ENCODE data around the gene RBCK1. TPM values are rescaled to one million over a fixed set of nuclear protein-coding genes. Genes with fewer than 3 reads are reported as not detected.

The RBCK1 gene
- total RNA-seq, 2 experiments from 2014 or later: 122 to 130 TPM

DNA sequence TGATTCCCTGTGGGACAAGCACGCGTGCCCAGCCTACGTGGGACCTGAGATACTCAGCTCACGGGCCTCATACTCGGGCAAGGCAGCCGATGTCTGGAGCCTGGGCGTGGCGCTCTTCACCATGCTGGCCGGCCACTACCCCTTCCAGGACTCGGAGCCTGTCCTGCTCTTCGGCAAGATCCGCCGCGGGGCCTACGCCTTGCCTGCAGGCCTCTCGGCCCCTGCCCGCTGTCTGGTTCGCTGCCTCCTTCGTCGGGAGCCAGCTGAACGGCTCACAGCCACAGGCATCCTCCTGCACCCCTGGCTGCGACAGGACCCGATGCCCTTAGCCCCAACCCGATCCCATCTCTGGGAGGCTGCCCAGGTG, 11.9 kb upstream of the RBCK1 start:
- intact Hi-C loops (cut with micrococcal nuclease): no loop called here
- TF ChIP-seq, protein P1, sequence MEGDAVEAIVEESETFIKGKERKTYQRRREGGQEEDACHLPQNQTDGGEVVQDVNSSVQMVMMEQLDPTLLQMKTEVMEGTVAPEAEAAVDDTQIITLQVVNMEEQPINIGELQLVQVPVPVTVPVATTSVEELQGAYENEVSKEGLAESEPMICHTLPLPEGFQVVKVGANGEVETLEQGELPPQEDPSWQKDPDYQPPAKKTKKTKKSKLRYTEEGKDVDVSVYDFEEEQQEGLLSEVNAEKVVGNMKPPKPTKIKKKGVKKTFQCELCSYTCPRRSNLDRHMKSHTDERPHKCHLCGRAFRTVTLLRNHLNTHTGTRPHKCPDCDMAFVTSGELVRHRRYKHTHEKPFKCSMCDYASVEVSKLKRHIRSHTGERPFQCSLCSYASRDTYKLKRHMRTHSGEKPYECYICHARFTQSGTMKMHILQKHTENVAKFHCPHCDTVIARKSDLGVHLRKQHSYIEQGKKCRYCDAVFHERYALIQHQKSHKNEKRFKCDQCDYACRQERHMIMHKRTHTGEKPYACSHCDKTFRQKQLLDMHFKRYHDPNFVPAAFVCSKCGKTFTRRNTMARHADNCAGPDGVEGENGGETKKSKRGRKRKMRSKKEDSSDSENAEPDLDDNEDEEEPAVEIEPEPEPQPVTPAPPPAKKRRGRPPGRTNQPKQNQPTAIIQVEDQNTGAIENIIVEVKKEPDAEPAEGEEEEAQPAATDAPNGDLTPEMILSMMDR (IDR thresholded peaks at IDR 0.05): no peak
- H3K9me3 Mint-ChIP-seq: no peaks in the 10 kb centered on the region
- H3K36me3 Mint-ChIP-seq (ENCODE audit: low read depth): peaks cover 39% of the 10 kb centered on the region
- no peak overlapping the region for H3K4me3 Mint-ChIP-seq
- ATAC-seq: no peak
- H3K27ac Mint-ChIP-seq: no peak overlapping the region
- ChIA-PET CTCF (no interaction called here), POLR2A (interaction anchor here (0.6 to 1.9 kb wide), 3 partner anchors 11 to 32 kb away, joined by 3 to 6 read pairs (median 5); no protein-coding TSS in a partner anchor)
- no peak for DNase-seq
- H3K27me3 Mint-ChIP-seq: no peaks in the 10 kb centered on the region
- H3K4me1 Mint-ChIP-seq (ENCODE audit: low read depth): peaks cover 8% of the 10 kb centered on the region

DNA sequence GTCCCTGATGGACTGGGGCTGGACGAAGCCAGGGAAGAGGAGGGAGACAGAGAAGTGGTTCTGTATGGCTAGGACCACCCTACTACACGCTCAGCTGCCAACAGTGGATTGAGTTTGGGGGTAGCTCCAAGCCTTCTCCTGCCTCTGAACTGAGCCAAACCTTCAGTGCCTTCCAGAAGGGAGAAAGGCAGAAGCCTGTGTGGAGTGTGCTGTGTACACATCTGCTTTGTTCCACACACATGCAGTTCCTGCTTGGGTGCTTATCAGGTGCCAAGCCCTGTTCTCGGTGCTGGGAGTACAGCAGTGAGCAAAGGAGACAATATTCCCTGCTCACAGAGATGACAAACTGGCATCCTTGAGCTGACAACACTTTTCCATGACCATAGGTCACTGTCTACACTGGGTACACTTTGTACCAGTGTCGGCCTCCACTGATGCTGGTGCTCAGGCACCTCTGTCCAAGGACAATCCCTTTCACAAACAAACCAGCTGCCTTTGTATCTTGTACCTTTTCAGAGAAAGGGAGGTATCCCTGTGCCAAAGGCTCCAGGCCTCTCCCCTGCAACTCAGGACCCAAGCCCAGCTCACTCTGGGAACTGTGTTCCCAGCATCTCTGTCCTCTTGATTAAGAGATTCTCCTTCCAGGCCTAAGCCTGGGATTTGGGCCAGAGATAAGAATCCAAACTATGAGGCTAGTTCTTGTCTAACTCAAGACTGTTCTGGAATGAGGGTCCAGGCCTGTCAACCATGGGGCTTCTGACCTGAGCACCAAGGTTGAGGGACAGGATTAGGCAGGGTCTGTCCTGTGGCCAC, 11.3 kb upstream of the RBCK1 start:
- DNase-seq: no peak
- H3K27me3 Mint-ChIP-seq: no peaks in the 10 kb centered on the region
- peaks cover 11% of the 10 kb centered on the region for H3K4me1 Mint-ChIP-seq (ENCODE audit: low read depth)
- intact Hi-C loops (cut with micrococcal nuclease): no loop called here
- H3K36me3 Mint-ChIP-seq (ENCODE audit: low read depth): peaks cover 34% of the 10 kb centered on the region
- ChIA-PET CTCF (no interaction called here), POLR2A (interaction anchor here (0.6 to 1.9 kb wide), 3 partner anchors 11 to 33 kb away, joined by 3 to 6 read pairs (median 5); no protein-coding TSS in a partner anchor)
- H3K4me3 Mint-ChIP-seq: no peak overlapping the region
- H3K27ac Mint-ChIP-seq: no peak overlapping the region
- no peak for ATAC-seq
- TF ChIP-seq, protein P1 (IDR thresholded peaks at IDR 0.05): no peak
- no peaks in the 10 kb centered on the region for H3K9me3 Mint-ChIP-seq

DNA sequence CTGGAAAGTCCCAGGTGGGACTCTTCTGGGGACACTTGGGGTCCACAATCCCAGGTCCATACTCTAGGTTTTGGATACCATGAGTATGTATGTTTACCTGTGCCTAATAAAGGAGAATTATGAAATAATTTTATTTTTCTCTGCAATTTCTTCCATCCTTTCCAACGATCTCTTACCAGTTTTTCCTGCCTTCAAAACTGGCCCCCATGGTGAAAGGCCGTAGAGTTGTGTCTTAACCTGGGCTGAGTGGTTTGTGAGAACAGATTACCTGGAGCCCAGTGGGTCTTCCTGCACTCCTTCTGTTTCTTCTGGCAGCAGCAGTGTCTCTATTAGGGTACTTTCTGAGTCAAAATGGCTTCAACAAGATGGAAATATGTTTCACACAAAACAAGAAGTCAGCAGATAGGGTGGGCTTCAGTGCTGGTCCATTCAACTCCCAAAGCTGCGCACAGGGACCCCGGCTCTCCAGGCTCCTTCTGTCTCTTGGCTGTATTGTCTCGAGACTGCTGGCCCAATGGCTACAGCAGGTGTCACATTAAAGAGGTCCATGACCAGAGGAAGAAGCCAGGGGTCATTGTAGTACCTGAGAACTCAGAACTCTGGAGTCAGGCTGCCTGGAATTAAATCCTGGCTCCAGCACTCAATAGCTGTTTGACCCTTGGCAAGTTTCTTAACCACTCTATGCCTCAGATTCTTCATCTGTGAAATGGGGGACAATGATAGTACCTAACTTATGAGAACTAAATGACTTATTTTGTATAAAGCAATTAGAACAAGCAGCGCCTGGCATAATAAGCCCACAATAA, 10.5 kb upstream of the RBCK1 start:
- ATAC-seq (no peak), DNase-seq (no peak)
- Mint-ChIP-seq H3K36me3 (ENCODE audit: low read depth) (peaks cover 32% of the 10 kb centered on the region), H3K4me1 (ENCODE audit: low read depth) (peaks cover 16% of the 10 kb centered on the region), H3K4me3 (no peak overlapping the region), H3K27me3 (no peaks in the 10 kb centered on the region), H3K27ac (no peak overlapping the region), H3K9me3 (no peaks in the 10 kb centered on the region)
- TF ChIP-seq, protein P1 (IDR thresholded peaks at IDR 0.05): no peak
- ChIA-PET POLR2A (no interaction called here), CTCF (no interaction called here)
- intact Hi-C loops (cut with micrococcal nuclease): no loop called here

DNA sequence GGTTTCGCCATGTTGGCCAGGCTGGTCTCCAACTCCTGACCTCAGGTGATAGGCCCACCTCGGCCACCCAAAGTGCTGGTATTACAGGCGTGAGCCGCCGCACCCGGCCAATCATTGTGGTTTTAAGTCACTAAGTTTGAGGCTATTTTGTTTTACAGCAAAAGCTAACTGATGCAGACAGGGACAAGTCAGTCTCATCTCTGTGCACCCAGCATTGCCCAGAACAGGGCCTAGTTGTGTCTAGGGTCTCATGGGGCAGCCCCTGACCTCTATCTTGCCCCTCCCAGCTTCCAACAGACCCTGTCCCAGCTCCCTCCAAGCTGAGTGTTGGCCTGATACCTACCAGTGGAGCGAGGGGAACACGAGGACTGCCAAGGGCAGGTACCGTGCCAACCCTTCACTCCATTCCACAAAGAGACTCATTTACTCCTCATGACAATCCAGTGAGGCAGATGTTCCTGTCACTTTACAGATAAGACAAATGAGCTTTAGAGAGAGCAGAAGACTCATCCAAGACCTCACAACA, 8.9 kb upstream of the RBCK1 start:
- ChIA-PET CTCF (interaction anchor here (0.9 to 1.0 kb wide), 2 partner anchors 9 to 80 kb away, joined by 3 read pairs; no protein-coding TSS in a partner anchor), POLR2A (interaction anchor here (1.0 to 2.1 kb wide), 5 partner anchors 8 to 36 kb away, joined by 3 to 8 read pairs (median 6); no protein-coding TSS in a partner anchor)
- H3K27me3 Mint-ChIP-seq: no peaks in the 10 kb centered on the region
- H3K9me3 Mint-ChIP-seq: peaks cover 4% of the 10 kb centered on the region
- H3K4me3 Mint-ChIP-seq: no peak overlapping the region
- intact Hi-C loops (cut with micrococcal nuclease): no loop called here
- peaks cover 22% of the 10 kb centered on the region for H3K4me1 Mint-ChIP-seq (ENCODE audit: low read depth)
- TF ChIP-seq, protein P1 (IDR thresholded peaks at IDR 0.05): no peak
- DNase-seq: no peak
- no peak for ATAC-seq
- peaks cover 26% of the 10 kb centered on the region for H3K36me3 Mint-ChIP-seq (ENCODE audit: low read depth)
- H3K27ac Mint-ChIP-seq: no peak overlapping the region

Measured in activated CD8-positive, alpha-beta T cell treated with anti-CD3 and anti-CD28 coated beads for 36 hours (primary cell).